BLaER1 (cell line): Measurements from ENCODE around the gene KIF16B.

Experiments used
- H3K27ac ChIP-seq: shearing (Covaris generic); formaldehyde crosslinking; 2 replicates; pipeline ENCODE4 v1.8.1; 2022
- H3K27me3 ChIP-seq: shearing (Covaris generic); formaldehyde crosslinking; 2 replicates; pipeline ENCODE4 v1.8.1; 2022
- H3K36me3 ChIP-seq: shearing (Covaris generic); formaldehyde crosslinking; 2 replicates; pipeline ENCODE4 v1.8.1; 2022
- H3K4me1 ChIP-seq: shearing (Covaris generic); formaldehyde crosslinking; 2 replicates; pipeline ENCODE4 v1.8.1; 2022
- H3K4me2 ChIP-seq: shearing (Covaris generic); formaldehyde crosslinking; 2 replicates; pipeline ENCODE4 v1.8.1; 2022
- H3K4me3 ChIP-seq: shearing (Covaris generic); formaldehyde crosslinking; 2 replicates; pipeline ENCODE4 v1.8.1; 2022
- H3K9ac ChIP-seq: shearing (Covaris generic); formaldehyde crosslinking; 2 replicates; pipeline ENCODE4 v1.8.1; 2022
- H3K9me3 ChIP-seq: shearing (Covaris generic); formaldehyde crosslinking; 2 replicates; pipeline ENCODE4 v1.8.1; 2022
- H4K20me1 ChIP-seq: shearing (Covaris generic); formaldehyde crosslinking; 2 replicates; pipeline ENCODE4 v1.8.1; 2022
- Cebpa-rat ChIP-seq: shearing (Covaris generic); IDR thresholded peaks from 2 replicates; pipeline ENCODE4 v1.8.1; 2022

The KIF16B gene

GRCh38 chr20:16302818-16303217 is 270.4 kb downstream of the KIF16B start:
- Histone ChIP-seq H3K4me1 (no peaks in the 10 kb centered on the region), H3K4me2 (no peak overlapping the region), H4K20me1 (no peaks in the 10 kb centered on the region), H3K4me3 (no peak overlapping the region), H3K9me3 (peaks cover 40% of the 10 kb centered on the region), H3K27ac (no peak overlapping the region), H3K9ac (no peak overlapping the region), H3K27me3 (no peaks in the 10 kb centered on the region), H3K36me3 (peaks cover 61% of the 10 kb centered on the region)
- no peak for TF ChIP-seq Cebpa-rat

- H3K27me3 ChIP-seq = no peaks in the 10 kb centered on the region
- H3K4me3 ChIP-seq = no peak overlapping the region
- TF ChIP-seq Cebpa-rat = no peak
- peaks cover 45% of the 10 kb centered on the region for H3K9me3 ChIP-seq
- no peaks in the 10 kb centered on the region for H4K20me1 ChIP-seq
- peaks cover 69% of the 10 kb centered on the region for H3K36me3 ChIP-seq
- H3K9ac ChIP-seq = no peak overlapping the region
- no peak overlapping the region for H3K27ac ChIP-seq
- H3K4me2 ChIP-seq = no peak overlapping the region
- H3K4me1 ChIP-seq = no peaks in the 10 kb centered on the region
Observed at GRCh38 chr20:16301986-16302385, 271.3 kb downstream of the KIF16B start.

GRCh38 chr20:16299897-16300296 is 273.4 kb downstream of the KIF16B start:
- H4K20me1 ChIP-seq = no peaks in the 10 kb centered on the region
- no peak overlapping the region for H3K4me3 ChIP-seq
- no peak overlapping the region for H3K4me2 ChIP-seq
- H3K9me3 ChIP-seq = peaks cover 45% of the 10 kb centered on the region
- H3K9ac ChIP-seq = no peak overlapping the region
- H3K4me1 ChIP-seq = no peaks in the 10 kb centered on the region
- H3K27ac ChIP-seq = no peak overlapping the region
- H3K27me3 ChIP-seq = no peaks in the 10 kb centered on the region
- no peak; the same call in 1 of the 2 replicates for TF ChIP-seq Cebpa-rat
- H3K36me3 ChIP-seq = peaks cover 68% of the 10 kb centered on the region

- H3K9me3 ChIP-seq = peaks cover 23% of the 10 kb centered on the region
- no peaks in the 10 kb centered on the region for H3K4me1 ChIP-seq
- H3K4me3 ChIP-seq = no peak overlapping the region
- H3K36me3 ChIP-seq = peaks cover 65% of the 10 kb centered on the region
- no peak overlapping the region for H3K4me2 ChIP-seq
- no peaks in the 10 kb centered on the region for H3K27me3 ChIP-seq
- no peak overlapping the region for H3K27ac ChIP-seq
- no peak for TF ChIP-seq Cebpa-rat
- no peak overlapping the region for H3K9ac ChIP-seq
- H4K20me1 ChIP-seq = no peaks in the 10 kb centered on the region
Observed at GRCh38 chr20:16296931-16297330, 276.3 kb downstream of the KIF16B start.

GRCh38 chr20:16295534-16295933 is 277.7 kb downstream of the KIF16B start:
- no peak overlapping the region for H3K4me2 ChIP-seq
- H4K20me1 ChIP-seq = no peaks in the 10 kb centered on the region
- peaks cover 61% of the 10 kb centered on the region for H3K36me3 ChIP-seq
- no peaks in the 10 kb centered on the region for H3K27me3 ChIP-seq
- H3K9me3 ChIP-seq = peaks cover 11% of the 10 kb centered on the region
- H3K4me1 ChIP-seq = no peaks in the 10 kb centered on the region
- H3K27ac ChIP-seq = no peak overlapping the region
- H3K4me3 ChIP-seq = no peak overlapping the region
- no peak for TF ChIP-seq Cebpa-rat
- H3K9ac ChIP-seq = no peak overlapping the region

- peaks cover 23% of the 10 kb centered on the region for H3K9me3 ChIP-seq
- H4K20me1 ChIP-seq = no peaks in the 10 kb centered on the region
- no peak for TF ChIP-seq Cebpa-rat
- H3K36me3 ChIP-seq = peaks cover 70% of the 10 kb centered on the region
- no peak overlapping the region for H3K27ac ChIP-seq
- no peak overlapping the region for H3K4me3 ChIP-seq
- H3K9ac ChIP-seq = no peak overlapping the region
- no peak overlapping the region for H3K4me2 ChIP-seq
- H3K4me1 ChIP-seq = no peaks in the 10 kb centered on the region
- H3K27me3 ChIP-seq = no peaks in the 10 kb centered on the region
Observed at GRCh38 chr20:16293590-16293989, 279.7 kb downstream of the KIF16B start.

GRCh38 chr20:16292226-16292880 is 280.9 kb downstream of the KIF16B start:
- Histone ChIP-seq H3K9ac (no peak overlapping the region), H3K27me3 (no peaks in the 10 kb centered on the region), H4K20me1 (no peaks in the 10 kb centered on the region), H3K36me3 (peaks cover 65% of the 10 kb centered on the region), H3K4me1 (no peaks in the 10 kb centered on the region), H3K4me3 (no peak overlapping the region), H3K27ac (no peak overlapping the region), H3K9me3 (peaks cover 14% of the 10 kb centered on the region; the same call in 1 of the 2 replicates), H3K4me2 (no peak overlapping the region)
- TF ChIP-seq Cebpa-rat = no peak

GRCh38 chr20:16290358-16290757 is 282.9 kb downstream of the KIF16B start:
- H3K27me3 ChIP-seq = no peaks in the 10 kb centered on the region
- H3K27ac ChIP-seq = no peak overlapping the region
- H3K4me2 ChIP-seq = no peak overlapping the region
- TF ChIP-seq Cebpa-rat = no peak
- H3K4me1 ChIP-seq = no peaks in the 10 kb centered on the region
- no peaks in the 10 kb centered on the region for H4K20me1 ChIP-seq
- peaks cover 61% of the 10 kb centered on the region for H3K36me3 ChIP-seq
- peaks cover 13% of the 10 kb centered on the region; the same call in 1 of the 2 replicates for H3K9me3 ChIP-seq
- no peak overlapping the region for H3K9ac ChIP-seq
- no peak overlapping the region for H3K4me3 ChIP-seq

GRCh38 chr20:16287776-16288175 is 285.5 kb downstream of the KIF16B start:
- Histone ChIP-seq H3K4me3 (no peak overlapping the region), H3K4me2 (no peak overlapping the region), H3K27me3 (no peaks in the 10 kb centered on the region), H3K27ac (no peak overlapping the region), H3K9me3 (peaks cover 35% of the 10 kb centered on the region), H3K9ac (no peak overlapping the region), H3K36me3 (peaks cover 68% of the 10 kb centered on the region), H3K4me1 (no peaks in the 10 kb centered on the region), H4K20me1 (no peaks in the 10 kb centered on the region)
- no peak for TF ChIP-seq Cebpa-rat

- H3K27me3 ChIP-seq = no peaks in the 10 kb centered on the region
- H3K9ac ChIP-seq = no peak overlapping the region
- no peaks in the 10 kb centered on the region for H4K20me1 ChIP-seq
- TF ChIP-seq Cebpa-rat = no peak
- no peak overlapping the region for H3K27ac ChIP-seq
- H3K4me2 ChIP-seq = no peak overlapping the region
- peaks cover 80% of the 10 kb centered on the region for H3K36me3 ChIP-seq
- no peaks in the 10 kb centered on the region for H3K4me1 ChIP-seq
- no peak overlapping the region for H3K4me3 ChIP-seq
- H3K9me3 ChIP-seq = peaks cover 46% of the 10 kb centered on the region
Observed at GRCh38 chr20:16286601-16287000, 286.6 kb downstream of the KIF16B start.
